PC-3 (cell line): ENCODE results near the gene FOXO3. TPM values are rescaled to one million over a fixed set of nuclear protein-coding genes. Genes with fewer than 3 reads are reported as not detected.

Source experiments
- ATAC-seq: fragments of 200-7000 bp; cut with Tn5 transposase; 2 replicates; pipeline ENCODE4 v1.9.1; 2020; ENCODE audit warnings: mild to moderate bottlenecking, moderate library complexity
- BruUV-seq: library from RNA; stranded (reverse); fragments of 400-500 nt; replicated peaks from 2 replicates; lab custom pipeline; 2021; lab: Mats Ljungman, UMichigan
- CTCF ChIA-PET: fragments of 300-600 bp; sonication (Branson Sonifier 250); formaldehyde crosslinking; loops from one replicate; lab custom pipeline; 2022; ENCODE audit warnings: antibody characterized with exemption; lab: Charles Lee
- POLR2A ChIA-PET: fragments of 300-600 bp; sonication (Branson Sonifier 250); formaldehyde crosslinking; loops from one replicate; lab custom pipeline; 2022; ENCODE audit warnings: antibody characterized with exemption; ENCODE audit not compliant: unreplicated experiment; lab: Charles Lee
- DNase-seq: peaks from one replicate; pipeline ENCODE4 v3.0.0-alpha.2; 2015
- H2AFZ ChIP-seq: fragments of 300-600 bp; sonication (generic); 2 replicates; pipeline ENCODE4 v1.6.0; 2016; ENCODE audit warnings: antibody characterized with exemption, low read length
- H3F3A ChIP-seq: fragments of 300-600 bp; sonication (generic); one replicate; pipeline ENCODE4 v1.6.0; 2017; ENCODE audit warnings: antibody characterized with exemption, low read length, control low read depth, mild to moderate bottlenecking; ENCODE audit not compliant: unreplicated experiment
- H3K27ac ChIP-seq: fragments of 300-600 bp; sonication (generic); 2 replicates; pipeline ENCODE4 v1.5.1; 2016; ENCODE audit warnings: mild to moderate bottlenecking, low read length
- H3K27me3 ChIP-seq: fragments of 300-600 bp; sonication (generic); 2 replicates; pipeline ENCODE4 v1.6.1; 2016; ENCODE audit warnings: low read length, mixed read lengths
- H3K36me3 ChIP-seq: fragments of 300-600 bp; sonication (generic); 2 replicates; pipeline ENCODE4 v1.6.1; 2016; ENCODE audit warnings: low read depth, mixed run types, low read length, mixed read lengths
- H3K4me1 ChIP-seq: fragments of 300-600 bp; sonication (generic); 2 replicates; pipeline ENCODE4 v1.5.1; 2016; ENCODE audit warnings: low read length; ENCODE audit not compliant: insufficient read depth
- H3K4me2 ChIP-seq: fragments of 300-600 bp; sonication (generic); 2 replicates; pipeline ENCODE4 v1.6.0; 2016; ENCODE audit warnings: low read length
- H3K4me3 ChIP-seq: fragments of 300-600 bp; sonication (generic); 2 replicates; pipeline ENCODE4 v1.5.1; 2016; ENCODE audit warnings: mild to moderate bottlenecking, low read length, mixed read lengths
- H3K79me2 ChIP-seq: fragments of 300-600 bp; sonication (generic); 2 replicates; pipeline ENCODE4 v1.6.1; 2017; ENCODE audit warnings: low read length, mixed read lengths
- H3K9ac ChIP-seq: fragments of 300-600 bp; sonication (generic); 2 replicates; pipeline ENCODE4 v1.6.0; 2016; ENCODE audit warnings: mild to moderate bottlenecking, low read length
- H3K9me2 ChIP-seq: fragments of 300-600 bp; sonication (generic); replicated peaks from 2 replicates; pipeline ENCODE4 v1.6.1; 2016; ENCODE audit warnings: mixed run types, low read length, mixed read lengths
- H3K9me3 ChIP-seq: fragments of 300-600 bp; sonication (generic); 2 replicates; pipeline ENCODE4 v1.6.1; 2016; ENCODE audit warnings: low read length, mixed read lengths
- H4K20me1 ChIP-seq: fragments of 300-600 bp; sonication (generic); 2 replicates; pipeline ENCODE4 v1.6.1; 2016; ENCODE audit warnings: low read length, mixed read lengths
- CTCF ChIP-seq: fragments of 300-600 bp; sonication (generic); conservative IDR thresholded peaks from 2 replicates; pipeline ENCODE4 v1.5.1; 2017; ENCODE audit warnings: antibody characterized with exemption, low read depth, mild to moderate bottlenecking, low read length
- EZH2 ChIP-seq: fragments of 300-600 bp; sonication (generic); IDR thresholded peaks from one replicate; pipeline ENCODE4 v1.6.1; 2017; ENCODE audit warnings: antibody characterized with exemption, mild to moderate bottlenecking, low read length; ENCODE audit not compliant: unreplicated experiment
- EZH2phosphoT487 ChIP-seq: fragments of 300-600 bp; sonication (generic); IDR thresholded peaks from 2 replicates; pipeline ENCODE4 v1.6.1; 2018; ENCODE audit warnings: mild to moderate bottlenecking, antibody characterized with exemption, low read length, borderline replicate concordance
- intact Hi-C: fragments of 100-400 bp; cut with micrococcal nuclease; formaldehyde crosslinking; loops from 2 replicates; pipeline ENCODE4 v1.9.0; 2023
- total RNA-seq: library from RNA; depleted of rRNA; stranded (reverse); fragments of >200 nt; gene quantifications from 2 replicates; pipeline ENCODE4 v1.2.3, GENCODE V29; 2014

Gene FOXO3
- total RNA-seq, 1 experiment from 2014 or later: 12.8 TPM

GRCh38 chr6:108652375-108652774, 91.7 kb downstream of the FOXO3 start:
- no peak overlapping the region for H3K4me2 ChIP-seq
- ChIA-PET POLR2A (no interaction called here), CTCF (no interaction called here)
- H3K4me3 ChIP-seq: no peak overlapping the region
- H3K27ac ChIP-seq: no peak overlapping the region
- H3F3A ChIP-seq: no peaks in the 10 kb centered on the region
- H3K9me2 ChIP-seq: no peaks in the 10 kb centered on the region
- no peak for ATAC-seq
- H3K4me1 ChIP-seq: peaks cover 6% of the 10 kb centered on the region; the same call in 1 of the 2 replicates
- TF ChIP-seq EZH2: no peak
- no peak for TF ChIP-seq EZH2phosphoT487
- TF ChIP-seq CTCF: no peak
- H3K36me3 ChIP-seq: peaks cover 2% of the 10 kb centered on the region; the same call in 1 of the 2 replicates
- H3K9me3 ChIP-seq: no peaks in the 10 kb centered on the region
- no TSS peak for BruUV-seq
- H4K20me1 ChIP-seq: no peaks in the 10 kb centered on the region
- no peaks in the 10 kb centered on the region for H3K27me3 ChIP-seq
- no peak overlapping the region for H3K9ac ChIP-seq
- no peak overlapping the region for H2AFZ ChIP-seq
- no peak for DNase-seq
- intact Hi-C loops: no loop called here
- H3K79me2 ChIP-seq: peaks cover 81% of the 10 kb centered on the region

- no peaks in the 10 kb centered on the region for H3K9me2 ChIP-seq
- TF ChIP-seq EZH2phosphoT487 (no peak), CTCF (no peak), EZH2 (no peak)
- POLR2A ChIA-PET: no interaction called here
- ATAC-seq: no peak; the same call in 1 of the 2 replicates
- CTCF ChIA-PET: no interaction called here
- no peak overlapping the region for H3K4me3 ChIP-seq
- H3K4me2 ChIP-seq: no peak overlapping the region
- no peaks in the 10 kb centered on the region for H4K20me1 ChIP-seq
- peak; percentile 14 for DNase-seq
- intact Hi-C loops: no loop called here
- peaks cover 6% of the 10 kb centered on the region; the same call in 1 of the 2 replicates for H3K4me1 ChIP-seq
- no peaks in the 10 kb centered on the region for H3K9me3 ChIP-seq
- peaks cover 2% of the 10 kb centered on the region; the same call in 1 of the 2 replicates for H3K36me3 ChIP-seq
- no TSS peak for BruUV-seq
- no peak overlapping the region for H3K27ac ChIP-seq
- peaks cover 85% of the 10 kb centered on the region for H3K79me2 ChIP-seq
- H3K9ac ChIP-seq: no peak overlapping the region
- H2AFZ ChIP-seq: no peak overlapping the region
- no peaks in the 10 kb centered on the region for H3K27me3 ChIP-seq
- no peaks in the 10 kb centered on the region for H3F3A ChIP-seq
Measured at GRCh38 chr6:108653949-108654348, 93.2 kb downstream of the FOXO3 start.

GRCh38 chr6:108654465-108655106, 93.9 kb downstream of the FOXO3 start:
- Histone ChIP-seq H3K4me2 (no peak overlapping the region), H2AFZ (no peak overlapping the region), H3F3A (no peaks in the 10 kb centered on the region), H3K27me3 (no peaks in the 10 kb centered on the region), H3K36me3 (peaks cover 2% of the 10 kb centered on the region; the same call in 1 of the 2 replicates), H3K79me2 (peaks cover 88% of the 10 kb centered on the region), H3K4me1 (peaks cover 6% of the 10 kb centered on the region; the same call in 1 of the 2 replicates), H3K9me2 (no peaks in the 10 kb centered on the region), H3K4me3 (no peak overlapping the region), H3K9me3 (no peaks in the 10 kb centered on the region), H3K9ac (no peak overlapping the region), H4K20me1 (no peaks in the 10 kb centered on the region), H3K27ac (no peak overlapping the region)
- no peak for ATAC-seq
- DNase-seq: no peak
- POLR2A ChIA-PET: no interaction called here
- TF ChIP-seq CTCF: no peak
- TF ChIP-seq EZH2: no peak
- TF ChIP-seq EZH2phosphoT487: no peak
- BruUV-seq: no TSS peak
- CTCF ChIA-PET: no interaction called here
- intact Hi-C loops: no loop called here
